Common myeloid progenitor, CD34-positive (primary cell): ENCODE data around the gene P2RX3.

Source experiments
- CTCF ChIA-PET: fragments of 350-600 bp; sonication (Branson Sonifier 250); formaldehyde crosslinking; loops from one replicate; lab custom pipeline; 2021; ENCODE audit warnings: antibody characterized with exemption; lab: Charles Lee
- POLR2A ChIA-PET: fragments of 350-600 bp; sonication (Branson Sonifier 250); formaldehyde crosslinking; loops from one replicate; lab custom pipeline; 2021; ENCODE audit warnings: antibody characterized with exemption; lab: Charles Lee
- DNase-seq, 3 donors: peaks; one replicate each; pipeline versions ENCODE4 v3.0.0 to v3.0.0-alpha.2; 2013
- H3K27ac ChIP-seq, 2 experiments: 1 replicate in 1 of 2; 2 replicates in 1 of 2; pipeline ENCODE4 v1.7.0; 2013; ENCODE audit warnings: inconsistent platforms in 2 of 2, low read length in 2 of 2, mild to moderate bottlenecking in 2 of 2, low read depth in 1 of 2, moderate library complexity in 1 of 2; ENCODE audit not compliant: severe bottlenecking in 2 of 2, insufficient read depth in 1 of 2, poor library complexity in 1 of 2
- H3K27me3 ChIP-seq, 5 experiments: replicated peaks in 2 of 5; 1 replicate in 3 of 5; 2 replicates in 2 of 5; pipeline versions ENCODE4 v1.6.1 to v1.7.0; 2013; ENCODE audit warnings: low read length in 4 of 5, mild to moderate bottlenecking in 2 of 5, moderate library complexity in 2 of 5, inconsistent platforms in 1 of 5; ENCODE audit not compliant: insufficient read depth in 5 of 5, control insufficient read depth in 4 of 5
- H3K36me3 ChIP-seq, 4 experiments: 1 replicate in 2 of 4; 2 replicates in 2 of 4; pipeline versions ENCODE4 v1.6.1 to v1.7.0; 2013; ENCODE audit warnings: low read length in 3 of 4, control low read depth in 1 of 4, mild to moderate bottlenecking in 1 of 4; ENCODE audit not compliant: control insufficient read depth in 4 of 4, insufficient read depth in 4 of 4
- H3K4me1 ChIP-seq, 4 experiments: 1 replicate in 3 of 4; 2 replicates in 1 of 4; pipeline versions ENCODE4 v1.6.1 to v1.7.1; 2013; ENCODE audit warnings: low read length in 3 of 4, mild to moderate bottlenecking in 3 of 4, control low read depth in 1 of 4, inconsistent platforms in 1 of 4, moderate library complexity in 1 of 4; ENCODE audit not compliant: control insufficient read depth in 4 of 4, insufficient read depth in 4 of 4; ENCODE audit errors: control extremely low read depth in 1 of 4
- H3K4me3 ChIP-seq, 7 experiments: 1 replicate in 4 of 7; 2 replicates in 3 of 7; pipeline versions ENCODE4 v1.5.1 to v1.7.0; 2013; ENCODE audit warnings: mild to moderate bottlenecking in 7 of 7, low read length in 6 of 7, moderate library complexity in 6 of 7, inconsistent platforms in 2 of 7, low read depth in 2 of 7, control low read depth in 1 of 7; ENCODE audit not compliant: insufficient read depth in 4 of 7, control insufficient read depth in 1 of 7; ENCODE audit errors: extremely low read depth in 1 of 7
- H3K9me3 ChIP-seq, 5 experiments: 1 replicate in 4 of 5; 2 replicates in 1 of 5; pipeline versions ENCODE4 v1.6.1 to v1.7.1; 2013; ENCODE audit warnings: low read length in 4 of 5, mild to moderate bottlenecking in 2 of 5, inconsistent platforms in 1 of 5, low read depth in 1 of 5, moderate library complexity in 1 of 5; ENCODE audit not compliant: control insufficient read depth in 4 of 5, insufficient read depth in 2 of 5; ENCODE audit errors: control extremely low read depth in 1 of 5
- WGBS: methylation state at CpG from one replicate; pipeline ENCODE4 v1.1.5; 2013; ENCODE audit not compliant: insufficient coverage; 5-methylcytosine and 5-hydroxymethylcytosine counted together

Gene P2RX3

DNA sequence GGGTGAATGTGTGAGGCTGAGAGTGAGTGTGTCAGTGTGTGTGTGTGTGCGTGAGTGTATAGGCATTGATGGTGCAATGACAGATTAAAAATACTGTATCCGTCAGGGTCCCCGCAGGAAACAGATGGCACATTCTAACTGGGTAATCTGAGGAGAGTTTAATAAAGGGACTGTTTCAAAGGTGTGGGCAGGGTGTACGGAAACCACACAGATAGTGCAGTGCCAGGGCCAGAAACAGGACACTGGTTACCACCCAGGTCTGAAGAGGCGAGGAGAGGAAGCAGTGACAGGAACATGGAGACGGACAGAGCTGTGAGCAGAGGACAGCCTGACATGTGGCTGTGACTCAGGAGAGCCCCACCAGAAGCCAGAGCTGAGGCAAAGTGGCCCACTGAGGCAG lies 16.5 kb downstream of the P2RX3 start:
- peak; percentile 94 to 99 (median 98) for DNase-seq
- POLR2A ChIA-PET, result interaction anchor here (0.6 to 0.7 kb wide), 3 partner anchors 15 to 526 kb away, joined by 3 to 4 read pairs (median 4); no protein-coding TSS in a partner anchor
- Histone ChIP-seq H3K4me1 (peaks cover 26 to 74% (median 62%) of the 10 kb centered on the region in 4 experiments), H3K27me3 (no peaks in the 10 kb centered on the region), H3K27ac (peak overlapping the region; percentile 51 to 56), H3K9me3 (peaks cover 0 to 9% (median 0%) of the 10 kb centered on the region in 5 experiments), H3K36me3 (no peaks in the 10 kb centered on the region), H3K4me3 (peak overlapping the region in 4 of 7 experiments; percentile 28 to 50 (median 30))
- CTCF ChIA-PET, result interaction anchor here (1.0 to 1.4 kb wide), 8 partner anchors 25 to 286 kb away, joined by 3 to 5 read pairs (median 4); no protein-coding TSS in a partner anchor
- 0% methylated on average over 5 of the region's 6 CpGs for WGBS

DNA sequence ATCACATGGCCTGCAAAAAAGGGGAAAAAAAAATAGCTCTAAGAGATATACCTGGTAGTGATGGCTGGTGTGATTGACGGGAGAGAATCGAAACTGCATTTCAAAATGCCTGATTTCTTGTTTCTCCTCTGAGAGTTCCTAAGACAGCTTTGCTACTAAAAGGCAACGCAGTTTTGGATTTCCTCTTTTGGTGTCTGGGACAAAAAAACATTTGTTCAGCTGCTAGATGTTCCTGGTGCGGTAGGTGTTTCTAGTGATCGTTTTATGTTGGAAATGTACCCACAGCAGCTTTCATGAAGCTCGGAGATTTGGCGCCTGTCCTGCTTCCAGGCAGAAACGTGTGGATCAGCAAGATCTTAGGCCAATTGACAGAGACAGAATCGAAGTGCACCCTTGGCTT lies 18.1 kb downstream of the P2RX3 start:
- ChIA-PET POLR2A (interaction anchor here (0.7 kb wide), 1 partner anchor 1222 kb away, joined by 3 read pairs; no protein-coding TSS in a partner anchor), CTCF (interaction anchor here (0.6 to 1.5 kb wide), 6 partner anchors 9 to 212 kb away, joined by 3 read pairs; no protein-coding TSS in a partner anchor)
- no peaks in the 10 kb centered on the region for H3K27me3 ChIP-seq
- peak overlapping the region in 1 of 2 experiments; percentile 63 for H3K27ac ChIP-seq
- peaks cover 0 to 2% (median 0%) of the 10 kb centered on the region in 5 experiments for H3K9me3 ChIP-seq
- peaks cover 26 to 72% (median 61%) of the 10 kb centered on the region in 4 experiments for H3K4me1 ChIP-seq
- DNase-seq, result peak in 2 of 3 donors; percentile 46 to 53
- H3K36me3 ChIP-seq, result no peaks in the 10 kb centered on the region
- 21% methylated on average over 8 of the region's 9 CpGs for WGBS
- H3K4me3 ChIP-seq, result peak overlapping the region in 1 of 7 experiments; percentile 39

DNA sequence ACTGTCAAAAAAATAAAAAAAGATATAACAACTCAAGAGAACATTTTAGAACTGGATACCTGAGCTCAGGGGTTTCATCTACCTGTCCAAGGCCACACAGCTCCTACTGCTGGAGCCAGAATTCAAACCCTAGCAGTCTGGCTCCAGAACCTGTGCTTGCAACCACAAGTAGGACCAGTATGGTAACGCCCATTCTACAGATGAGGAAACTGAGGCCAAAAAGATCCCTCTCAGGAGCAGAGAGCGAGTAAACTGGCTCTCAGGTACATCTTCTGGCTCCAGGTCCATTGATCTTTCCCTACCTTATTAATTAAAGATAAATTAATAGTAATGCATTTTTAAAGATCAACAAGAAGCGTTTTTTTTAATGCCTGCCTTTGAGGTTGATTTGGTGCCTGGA lies 19.2 kb downstream of the P2RX3 start:
- no peak overlapping the region for H3K27ac ChIP-seq
- no peak overlapping the region for H3K4me3 ChIP-seq
- CTCF ChIA-PET, result interaction anchor here (0.8 to 1.5 kb wide), 7 partner anchors 11 to 119 kb away, joined by 3 to 4 read pairs (median 3); no protein-coding TSS in a partner anchor
- no peaks in the 10 kb centered on the region for H3K36me3 ChIP-seq
- H3K27me3 ChIP-seq, result no peaks in the 10 kb centered on the region
- WGBS, result 67% methylated on average over 1 of the region's 3 CpGs
- DNase-seq, result no peak
- POLR2A ChIA-PET, result no interaction called here
- H3K9me3 ChIP-seq, result no peaks in the 10 kb centered on the region
- H3K4me1 ChIP-seq, result peaks cover 26 to 74% (median 60%) of the 10 kb centered on the region in 4 experiments

DNA sequence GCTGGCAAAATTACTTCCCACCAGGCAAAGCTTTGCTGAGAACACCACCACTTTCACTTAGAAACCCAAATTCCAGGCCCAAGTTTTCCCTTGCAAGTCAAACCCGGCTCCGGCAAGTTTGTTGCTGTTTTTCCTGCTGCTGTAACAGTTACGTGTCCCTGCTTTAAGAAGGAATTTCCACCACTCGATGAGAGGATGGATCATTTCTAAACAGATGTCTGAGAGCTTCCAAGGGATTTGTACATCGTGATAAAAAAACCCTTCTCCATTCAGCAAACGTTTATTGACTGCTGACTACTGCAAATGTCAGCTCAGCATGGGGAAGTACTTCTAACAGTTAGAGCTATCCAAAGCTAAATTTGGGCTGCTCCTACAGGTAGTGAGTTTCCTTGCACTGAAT lies 19.7 kb downstream of the P2RX3 start:
- CTCF ChIA-PET, result interaction anchor here (0.8 to 1.6 kb wide), 7 partner anchors 12 to 100 kb away, joined by 3 to 6 read pairs (median 3); partner anchors contain the start of gene PRG3
- H3K4me1 ChIP-seq, result peaks cover 26 to 70% (median 56%) of the 10 kb centered on the region in 4 experiments
- H3K27ac ChIP-seq, result no peak overlapping the region
- H3K27me3 ChIP-seq, result no peaks in the 10 kb centered on the region
- H3K9me3 ChIP-seq, result no peaks in the 10 kb centered on the region
- DNase-seq, result peak in 2 of 3 donors; percentile 50 to 56
- H3K36me3 ChIP-seq, result no peaks in the 10 kb centered on the region
- POLR2A ChIA-PET, result no interaction called here
- WGBS, result 58% methylated on average over 6 of the region's 6 CpGs
- peak overlapping the region in 1 of 7 experiments; percentile 21 for H3K4me3 ChIP-seq

DNA sequence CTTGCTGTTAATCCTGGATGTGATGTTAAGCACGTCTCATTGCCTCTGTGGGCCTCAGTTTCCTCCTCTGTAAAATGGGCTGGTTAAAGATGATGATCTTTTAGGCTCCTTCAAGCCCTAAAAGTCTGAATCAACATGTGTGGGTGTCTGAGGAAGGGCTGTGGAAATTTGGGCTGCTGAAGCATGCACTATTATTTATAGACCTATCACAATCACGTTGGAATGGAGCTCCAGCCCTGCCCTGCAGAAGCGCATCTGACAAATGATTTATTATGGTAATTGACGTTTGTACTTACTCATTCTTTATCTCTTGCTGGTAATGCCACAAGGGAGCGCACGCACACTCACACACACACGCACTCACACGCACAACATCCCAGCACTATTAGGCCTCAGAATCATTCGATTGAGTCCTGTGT lies 20.4 kb downstream of the P2RX3 start:
- CTCF ChIA-PET, result interaction anchor here (1.1 to 1.6 kb wide), 4 partner anchors 22 to 99 kb away, joined by 4 to 6 read pairs (median 4); partner anchors contain the start of gene PRG3
- Histone ChIP-seq H3K27me3 (no peaks in the 10 kb centered on the region), H3K4me3 (no peak overlapping the region), H3K27ac (no peak overlapping the region), H3K4me1 (peaks cover 21 to 63% (median 49%) of the 10 kb centered on the region in 4 experiments), H3K9me3 (no peaks in the 10 kb centered on the region), H3K36me3 (no peaks in the 10 kb centered on the region)
- WGBS, result 56% methylated on average over 4 of the region's 9 CpGs
- POLR2A ChIA-PET, result no interaction called here
- DNase-seq, result peak in 2 of 3 donors; percentile 49 to 62

DNA sequence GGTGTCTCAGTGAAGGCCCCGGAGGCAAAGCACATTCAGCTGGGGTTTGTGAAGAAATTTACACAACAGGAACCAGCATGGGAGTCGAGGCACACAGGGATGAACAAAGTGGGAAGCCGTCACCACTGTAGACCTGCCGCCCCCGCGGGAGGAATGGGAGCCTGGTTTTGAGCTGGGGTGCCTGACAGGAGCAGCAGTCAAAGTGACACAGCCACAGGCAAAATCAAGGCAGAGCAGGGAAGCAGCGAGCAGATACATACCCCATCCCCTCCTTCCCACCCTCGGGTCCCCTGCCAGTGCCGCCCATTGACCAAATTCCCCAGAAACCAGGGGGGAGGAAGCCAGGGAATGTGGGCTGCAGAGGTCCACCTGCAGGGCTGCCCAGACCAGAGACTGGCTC lies 20.8 kb downstream of the P2RX3 start:
- Histone ChIP-seq H3K9me3 (no peaks in the 10 kb centered on the region), H3K27ac (no peak overlapping the region), H3K36me3 (no peaks in the 10 kb centered on the region), H3K4me1 (peaks cover 18 to 59% (median 44%) of the 10 kb centered on the region in 4 experiments), H3K4me3 (no peak overlapping the region), H3K27me3 (no peaks in the 10 kb centered on the region)
- POLR2A ChIA-PET, result no interaction called here
- CTCF ChIA-PET, result interaction anchor here (1.1 to 1.6 kb wide), 4 partner anchors 9 to 99 kb away, joined by 4 to 6 read pairs (median 4); partner anchors contain the start of gene PRG3
- no peak for DNase-seq
- WGBS, result 94% methylated on average over 8 of the region's 9 CpGs

DNA sequence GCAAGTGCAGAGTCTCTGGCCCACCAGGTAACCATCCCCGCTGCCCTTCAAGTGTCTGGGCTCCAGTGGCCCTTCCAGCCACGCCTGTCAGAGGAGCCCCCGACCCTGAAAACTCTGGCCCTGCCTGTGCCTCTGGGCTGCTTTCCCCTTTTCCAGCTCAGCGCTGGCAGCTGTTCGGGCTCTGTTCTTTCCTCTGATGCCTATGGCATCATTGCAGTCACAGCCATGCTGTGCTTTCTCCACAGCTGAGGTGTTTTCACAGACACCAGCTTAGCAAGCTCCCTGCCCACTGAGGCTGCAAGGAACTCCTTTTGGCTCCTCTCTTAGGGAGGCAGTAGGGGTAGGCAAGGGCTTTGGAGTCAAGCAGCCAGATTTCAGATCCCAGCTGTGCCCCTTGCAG lies 21.2 kb downstream of the P2RX3 start:
- Histone ChIP-seq H3K4me3 (no peak overlapping the region), H3K4me1 (peaks cover 16 to 55% (median 40%) of the 10 kb centered on the region in 4 experiments), H3K27ac (no peak overlapping the region), H3K9me3 (no peaks in the 10 kb centered on the region), H3K36me3 (no peaks in the 10 kb centered on the region), H3K27me3 (no peaks in the 10 kb centered on the region)
- CTCF ChIA-PET, result interaction anchor here (1.1 to 2.0 kb wide), 4 partner anchors 9 to 98 kb away, joined by 4 to 6 read pairs (median 6); no protein-coding TSS in a partner anchor
- 95% methylated on average over 5 of the region's 5 CpGs for WGBS
- DNase-seq, result no peak
- POLR2A ChIA-PET, result no interaction called here
